GM12872 (cell line): ENCODE results near the gene PYY.
A peak's percentile ranks its signal among the peaks of the same experiment; 100 is the strongest.

Source experiments
- TF ChIP-seq, protein P1 (sequence below): IDR thresholded peaks from 3 replicates; pipeline ENCODE4 v1.5.1; 2011; ENCODE audit warnings: low read depth, mild to moderate bottlenecking, low read length, moderate library complexity; ENCODE audit not compliant: insufficient read depth

PYY gene

DNA sequence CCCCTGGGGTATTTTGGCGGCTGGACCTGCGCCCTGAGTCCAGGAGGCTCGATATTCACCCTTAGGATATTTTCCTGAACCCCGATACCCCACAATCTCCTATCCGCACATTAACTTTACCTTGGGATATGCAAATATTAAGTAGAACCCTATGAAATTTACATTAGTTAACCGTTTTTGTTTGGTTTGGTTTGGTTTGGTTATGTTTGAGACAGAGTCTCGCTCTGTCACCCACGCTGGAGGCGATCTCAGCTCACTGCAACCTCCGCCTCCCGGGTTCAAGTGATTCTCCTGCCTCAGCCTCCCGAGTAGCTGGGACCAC is 41.4 kb upstream of the PYY start:
- TF ChIP-seq, protein P1, sequence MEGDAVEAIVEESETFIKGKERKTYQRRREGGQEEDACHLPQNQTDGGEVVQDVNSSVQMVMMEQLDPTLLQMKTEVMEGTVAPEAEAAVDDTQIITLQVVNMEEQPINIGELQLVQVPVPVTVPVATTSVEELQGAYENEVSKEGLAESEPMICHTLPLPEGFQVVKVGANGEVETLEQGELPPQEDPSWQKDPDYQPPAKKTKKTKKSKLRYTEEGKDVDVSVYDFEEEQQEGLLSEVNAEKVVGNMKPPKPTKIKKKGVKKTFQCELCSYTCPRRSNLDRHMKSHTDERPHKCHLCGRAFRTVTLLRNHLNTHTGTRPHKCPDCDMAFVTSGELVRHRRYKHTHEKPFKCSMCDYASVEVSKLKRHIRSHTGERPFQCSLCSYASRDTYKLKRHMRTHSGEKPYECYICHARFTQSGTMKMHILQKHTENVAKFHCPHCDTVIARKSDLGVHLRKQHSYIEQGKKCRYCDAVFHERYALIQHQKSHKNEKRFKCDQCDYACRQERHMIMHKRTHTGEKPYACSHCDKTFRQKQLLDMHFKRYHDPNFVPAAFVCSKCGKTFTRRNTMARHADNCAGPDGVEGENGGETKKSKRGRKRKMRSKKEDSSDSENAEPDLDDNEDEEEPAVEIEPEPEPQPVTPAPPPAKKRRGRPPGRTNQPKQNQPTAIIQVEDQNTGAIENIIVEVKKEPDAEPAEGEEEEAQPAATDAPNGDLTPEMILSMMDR: no peak

DNA sequence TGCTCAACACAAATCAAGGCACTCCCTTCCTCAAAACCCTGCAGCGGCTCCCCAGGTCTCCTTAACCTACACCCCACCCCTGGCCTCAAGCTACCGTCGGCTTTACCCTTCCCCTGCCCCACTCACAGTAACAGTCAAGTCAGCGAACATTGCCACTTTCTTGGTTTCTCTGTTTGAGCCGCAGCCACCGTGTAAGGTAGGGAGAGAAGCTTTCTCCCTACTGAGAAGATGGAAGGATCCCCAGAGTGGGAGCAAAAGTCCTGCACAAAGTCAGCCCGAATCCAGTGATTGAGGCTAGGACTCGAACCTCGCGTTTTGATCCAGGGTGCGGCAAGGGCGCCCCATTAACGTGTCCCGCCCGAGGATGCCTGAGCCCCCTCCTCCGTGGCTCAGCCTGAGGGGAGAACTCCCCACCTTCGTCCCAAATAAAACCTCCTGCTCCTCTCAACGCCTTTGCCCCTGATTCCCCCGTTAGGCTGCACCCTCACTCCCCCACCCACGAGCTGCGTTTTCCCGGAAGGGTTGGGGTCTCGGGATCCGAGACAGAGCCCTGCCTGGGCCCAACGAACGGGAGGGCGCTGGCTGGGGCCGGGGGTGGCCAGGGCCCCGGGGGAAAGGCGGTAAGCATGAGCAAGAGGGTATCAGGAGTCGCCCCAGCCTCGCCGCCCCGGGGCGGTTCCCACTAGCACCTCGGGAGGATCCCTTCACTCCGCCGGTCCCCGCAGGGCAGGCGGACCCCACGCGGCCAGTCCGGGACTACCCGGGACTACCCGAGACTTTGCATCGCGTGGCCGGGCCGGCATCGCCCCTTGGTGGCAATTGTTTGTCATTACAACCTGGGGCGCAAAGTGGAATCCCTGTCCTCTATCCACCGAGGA is 40.8 kb upstream of the PYY start:
- TF ChIP-seq, protein P1: peak; percentile 85

DNA sequence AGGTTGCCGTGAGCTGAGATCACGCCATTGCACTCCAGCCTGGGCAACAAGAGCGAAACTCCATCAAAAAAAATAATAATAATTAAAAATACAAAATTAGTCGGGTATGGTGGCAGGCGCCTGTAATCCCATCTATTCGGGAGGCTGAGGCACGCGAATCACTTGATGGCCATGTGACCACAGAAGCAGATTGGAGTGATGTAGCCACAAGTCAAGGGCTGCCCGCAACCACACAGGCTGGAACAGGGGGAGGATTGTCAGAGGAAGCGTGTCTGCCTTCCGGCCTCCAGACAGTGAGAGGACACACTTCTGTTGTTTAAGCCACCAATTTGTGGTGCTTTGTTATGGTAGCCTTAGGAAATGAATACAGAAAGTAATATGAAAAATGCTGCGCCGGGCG is 38.9 kb upstream of the PYY start:
- TF ChIP-seq, protein P1: no peak

DNA sequence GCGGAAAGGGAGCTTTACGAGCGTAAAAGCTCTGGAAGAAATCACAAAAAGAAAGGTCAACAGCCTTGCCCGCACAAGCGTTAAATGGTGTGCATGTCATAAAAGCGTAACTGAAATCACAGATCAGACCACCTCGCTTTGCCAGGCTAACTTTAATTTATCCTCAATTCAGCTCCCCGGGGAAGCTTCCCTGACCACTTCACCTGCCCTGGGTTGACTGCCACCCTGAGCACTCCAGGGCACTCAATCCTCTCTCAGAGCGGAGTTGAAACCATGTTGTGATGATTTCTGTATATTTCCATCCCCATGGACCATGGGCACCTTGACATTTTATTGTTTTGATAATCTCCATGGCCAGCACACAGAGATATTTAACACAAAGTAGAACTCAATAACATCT is 34.6 kb upstream of the PYY start:
- TF ChIP-seq, protein P1: no peak

DNA sequence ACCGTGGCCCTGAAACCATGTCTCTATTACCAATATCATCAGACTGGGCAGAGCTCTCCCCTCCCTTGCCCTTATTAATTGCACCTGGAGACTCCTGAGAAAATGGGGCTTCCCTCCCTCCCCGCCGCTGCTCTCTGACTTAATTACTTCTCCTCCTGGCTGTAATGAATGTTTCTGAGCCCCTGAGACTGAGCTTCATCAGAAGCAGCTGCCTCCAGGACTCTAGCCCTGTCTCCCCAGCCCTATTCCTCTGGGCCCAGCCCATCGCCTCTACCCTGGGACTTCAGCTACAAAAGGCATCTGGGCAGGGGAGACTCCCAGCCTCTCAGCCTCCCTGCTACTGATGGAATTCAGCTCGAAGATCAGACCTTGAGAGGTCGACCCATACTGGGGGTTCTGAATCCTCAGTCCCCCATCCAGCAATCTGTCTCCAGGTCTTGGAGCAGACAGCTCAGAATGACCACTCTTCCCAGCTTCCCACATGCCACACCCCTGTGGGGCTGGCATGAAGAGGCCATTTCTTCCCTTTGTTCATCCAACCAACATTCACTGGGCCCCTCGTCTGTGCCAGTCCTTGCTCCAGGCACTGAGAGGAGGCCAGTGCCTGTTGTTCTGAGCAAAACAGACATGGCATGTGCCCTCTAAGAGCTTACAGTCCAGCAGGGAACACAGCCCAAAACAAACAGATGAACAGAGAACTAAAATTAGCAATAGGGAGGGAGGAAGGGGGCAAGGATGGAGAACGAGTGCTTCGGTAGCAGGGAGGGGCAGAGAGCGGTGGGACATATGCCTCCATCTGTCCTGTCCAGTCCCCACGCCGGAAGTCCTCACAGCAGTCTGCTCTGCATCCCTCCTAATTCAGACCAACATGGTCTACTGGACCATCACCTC is 33.6 kb upstream of the PYY start:
- TF ChIP-seq, protein P1: no peak

DNA sequence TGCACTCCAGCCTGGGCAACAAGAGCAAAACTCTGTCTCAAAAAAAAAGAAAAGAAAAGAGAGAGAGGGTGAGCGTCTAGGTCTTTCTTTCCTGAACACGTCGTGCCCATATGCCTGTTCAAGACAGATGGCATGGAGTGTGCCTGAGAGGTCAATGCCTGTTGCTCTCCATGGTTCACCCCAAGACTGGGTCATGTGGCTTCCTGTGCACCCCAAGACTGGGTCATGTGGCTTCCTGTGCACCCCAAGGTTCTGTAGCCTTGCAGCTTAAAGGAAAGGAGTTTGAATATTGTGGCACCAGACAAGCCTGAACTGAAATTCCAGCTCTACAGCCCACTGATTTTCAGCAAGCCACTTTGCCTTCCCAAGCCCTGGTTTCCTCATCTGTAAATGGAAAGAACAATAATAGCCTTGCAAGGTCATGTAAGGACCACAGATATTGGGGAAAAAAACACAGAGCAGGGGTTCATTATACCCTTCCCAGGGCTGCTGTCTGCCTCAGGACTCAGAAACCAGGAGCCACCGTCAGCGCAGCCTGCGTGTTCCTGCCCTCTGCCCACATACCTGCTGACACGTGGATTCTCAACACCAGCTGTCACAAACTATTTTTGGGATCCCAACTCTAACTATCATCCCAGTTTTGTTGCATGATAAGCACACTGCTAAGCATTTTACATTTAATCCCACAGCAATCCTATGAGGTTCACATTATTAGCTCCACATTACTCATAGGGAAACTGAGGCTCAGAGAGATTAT is 32.7 kb upstream of the PYY start:
- TF ChIP-seq, protein P1: no peak

DNA sequence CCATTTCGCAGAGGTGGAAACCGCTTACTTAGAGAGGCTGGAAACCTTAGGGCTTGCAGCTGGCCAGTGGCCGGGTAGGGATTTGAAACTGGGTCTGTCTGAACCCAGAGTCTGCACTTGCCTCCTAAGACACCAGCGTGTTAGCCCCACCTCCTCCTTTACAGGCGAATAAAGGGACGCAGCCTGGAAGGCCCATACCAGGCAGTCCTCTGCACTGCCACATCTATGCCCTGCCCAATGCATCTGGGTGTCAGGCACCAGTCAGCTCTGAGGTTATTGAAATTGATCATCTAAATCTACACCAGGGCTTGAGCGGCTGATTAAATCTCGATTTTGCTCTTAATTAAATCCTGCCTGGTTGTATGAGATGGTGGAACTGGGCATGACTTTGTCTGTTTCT is 30.8 kb upstream of the PYY start:
- TF ChIP-seq, protein P1: no peak
